ENCODE measurements around the gene PTPRN2. TPM values are rescaled to one million over a fixed set of nuclear protein-coding genes. Genes with fewer than 3 reads are reported as not detected.

The PTPRN2 gene
- total RNA-seq, 1 donor from 2014 or later: 1.8 TPM

GRCh38 chr7:157760004-157760730, 827.5 kb downstream of the PTPRN2 start:
- DNase-seq: no peak
- ATAC-seq (ENCODE audit: low read depth): no peak
- intact Hi-C loops (cut with micrococcal nuclease): no loop called here
- no peaks in the 10 kb centered on the region for H3K4me1 Mint-ChIP-seq
- ChIA-PET POLR2A (no interaction called here), CTCF (no interaction called here)
- H3K4me3 Mint-ChIP-seq: no peak overlapping the region
- no peak for TF ChIP-seq CTCF (IDR thresholded peaks at IDR 0.05)
- peaks cover 4% of the 10 kb centered on the region for H3K9me3 Mint-ChIP-seq
- no peak overlapping the region for H3K27ac Mint-ChIP-seq
- no peaks in the 10 kb centered on the region for H3K27me3 Mint-ChIP-seq
- H3K36me3 Mint-ChIP-seq (ENCODE audit: low read depth): no peaks in the 10 kb centered on the region

GRCh38 chr7:157759246-157759805, 828.3 kb downstream of the PTPRN2 start:
- Mint-ChIP-seq H3K9me3 (no peaks in the 10 kb centered on the region), H3K27ac (no peak overlapping the region), H3K4me1 (no peaks in the 10 kb centered on the region), H3K36me3 (ENCODE audit: low read depth) (no peaks in the 10 kb centered on the region), H3K4me3 (no peak overlapping the region), H3K27me3 (no peaks in the 10 kb centered on the region)
- DNase-seq (no peak), ATAC-seq (ENCODE audit: low read depth) (no peak)
- intact Hi-C loops (cut with micrococcal nuclease): no loop called here
- POLR2A ChIA-PET: no interaction called here
- TF ChIP-seq CTCF (IDR thresholded peaks at IDR 0.05): no peak
- CTCF ChIA-PET: no interaction called here

GRCh38 chr7:157758468-157759245, 829.0 kb downstream of the PTPRN2 start:
- Mint-ChIP-seq H3K27ac (no peak overlapping the region), H3K27me3 (no peaks in the 10 kb centered on the region), H3K9me3 (no peaks in the 10 kb centered on the region), H3K4me1 (no peaks in the 10 kb centered on the region), H3K4me3 (no peak overlapping the region), H3K36me3 (ENCODE audit: low read depth) (no peaks in the 10 kb centered on the region)
- TF ChIP-seq CTCF (IDR thresholded peaks at IDR 0.05): no peak
- no peak for DNase-seq
- ChIA-PET POLR2A (no interaction called here), CTCF (no interaction called here)
- no peak for ATAC-seq (ENCODE audit: low read depth)
- intact Hi-C loops (cut with micrococcal nuclease): no loop called here

GRCh38 chr7:157757776-157758467, 829.7 kb downstream of the PTPRN2 start:
- POLR2A ChIA-PET: no interaction called here
- Mint-ChIP-seq H3K9me3 (no peaks in the 10 kb centered on the region), H3K27me3 (no peaks in the 10 kb centered on the region), H3K4me3 (no peak overlapping the region), H3K27ac (no peak overlapping the region), H3K36me3 (ENCODE audit: low read depth) (no peaks in the 10 kb centered on the region), H3K4me1 (no peaks in the 10 kb centered on the region)
- ATAC-seq (ENCODE audit: low read depth) (no peak), DNase-seq (no peak)
- intact Hi-C loops (cut with micrococcal nuclease): no loop called here
- CTCF ChIA-PET: no interaction called here
- no peak for TF ChIP-seq CTCF (IDR thresholded peaks at IDR 0.05)

GRCh38 chr7:157757211-157757610, 830.4 kb downstream of the PTPRN2 start:
- intact Hi-C loops (cut with micrococcal nuclease): no loop called here
- H3K9me3 Mint-ChIP-seq: no peaks in the 10 kb centered on the region
- POLR2A ChIA-PET: no interaction called here
- DNase-seq: no peak
- no peaks in the 10 kb centered on the region for H3K4me1 Mint-ChIP-seq
- no peaks in the 10 kb centered on the region for H3K27me3 Mint-ChIP-seq
- ATAC-seq (ENCODE audit: low read depth): no peak
- H3K4me3 Mint-ChIP-seq: no peak overlapping the region
- H3K36me3 Mint-ChIP-seq (ENCODE audit: low read depth): no peaks in the 10 kb centered on the region
- no peak for TF ChIP-seq CTCF (IDR thresholded peaks at IDR 0.05)
- no peak overlapping the region for H3K27ac Mint-ChIP-seq
- CTCF ChIA-PET: no interaction called here
